HG02798 (cell line): ENCODE measurements around the gene ZBED4.

Source experiments
- ATAC-seq: cut with Tn5 transposase; IDR thresholded peaks from one replicate; pipeline ENCODE4 v1.9.1; 2021; ENCODE audit warnings: mild to moderate bottlenecking; ENCODE audit not compliant: unreplicated experiment, poor library complexity

The ZBED4 gene

GRCh38 chr22:49934160-49934890, 80.7 kb downstream of the ZBED4 start:
- ATAC-seq, result no peak

- no peak for ATAC-seq
Measured at GRCh38 chr22:49934891-49935557, 81.4 kb downstream of the ZBED4 start.

GRCh38 chr22:49935561-49935960, 81.9 kb downstream of the ZBED4 start:
- no peak for ATAC-seq

GRCh38 chr22:49936018-49936972, 82.7 kb downstream of the ZBED4 start:
- ATAC-seq, result peak; percentile 78

- ATAC-seq, result no peak
Measured at GRCh38 chr22:49936973-49937757, 83.5 kb downstream of the ZBED4 start.

- no peak for ATAC-seq
Measured at GRCh38 chr22:49937758-49938564, 84.3 kb downstream of the ZBED4 start.

- ATAC-seq, result no peak
Measured at GRCh38 chr22:49938565-49939136, 85.0 kb downstream of the ZBED4 start.
